Endothelial cell of umbilical vein (primary cell): Measurements from ENCODE around the gene DDX47.

ENCODE experiments used
- CTCF ChIP-seq, 2 donors: IDR thresholded peaks; 1 replicate in 1 of 2; 2 replicates in 1 of 2; pipeline ENCODE4 v1.5.1; 2011; ENCODE audit warnings: low read length in 2 of 2, mild to moderate bottlenecking in 2 of 2, moderate library complexity in 2 of 2, control low read depth in 1 of 2, inconsistent platforms in 1 of 2, low read depth in 1 of 2; ENCODE audit not compliant: insufficient read depth in 1 of 2; ENCODE audit errors: extremely low read depth in 1 of 2
- EZH2 ChIP-seq: IDR thresholded peaks from 2 replicates; pipeline ENCODE4 v1.6.1; 2012; ENCODE audit warnings: borderline replicate concordance, low read depth, mild to moderate bottlenecking, moderate library complexity, low read length, inconsistent platforms; ENCODE audit not compliant: severe bottlenecking
- FOS ChIP-seq: IDR thresholded peaks from 2 replicates; pipeline ENCODE4 v1.6.1; 2011; ENCODE audit warnings: mild to moderate bottlenecking, low read length, moderate library complexity, borderline replicate concordance; ENCODE audit not compliant: insufficient read depth
- GATA2 ChIP-seq: IDR thresholded peaks from 2 replicates; pipeline ENCODE4 v1.7.0; 2011; ENCODE audit warnings: low read depth, mild to moderate bottlenecking, moderate library complexity, mixed read lengths, low read length; ENCODE audit not compliant: insufficient read length, insufficient read depth
- JUN ChIP-seq: IDR thresholded peaks from 2 replicates; pipeline ENCODE4 v1.6.1; 2011; ENCODE audit warnings: borderline replicate concordance, low read depth; ENCODE audit not compliant: insufficient read length, insufficient read depth
- MAX ChIP-seq: IDR thresholded peaks from 2 replicates; pipeline ENCODE4 v1.6.1; 2011; ENCODE audit not compliant: insufficient read depth, insufficient read length
- MYC ChIP-seq: IDR thresholded peaks from one replicate; pipeline ENCODE4 v1.6.1; 2011; ENCODE audit warnings: mild to moderate bottlenecking, low read depth, low read length
- POLR2A ChIP-seq: IDR thresholded peaks from 2 replicates; pipeline ENCODE4 v1.6.1; 2012; ENCODE audit warnings: low read depth, mild to moderate bottlenecking, control low read depth, low read length
- POLR2AphosphoS5 ChIP-seq: IDR thresholded peaks from 2 replicates; pipeline ENCODE4 v1.6.1; 2012; ENCODE audit warnings: low read depth, mild to moderate bottlenecking, control low read depth, low read length, moderate library complexity; ENCODE audit not compliant: insufficient read depth

GRCh38 chr12:12877781-12878455 lies 64.8 kb downstream of the DDX47 start:
- TF ChIP-seq POLR2A (no peak), GATA2 (no peak), CTCF (IDR thresholded peaks at IDR 0.05; ENCODE audit: extremely low read depth in 1 of 2, insufficient read depth in 1 of 2, low read depth in 1 of 2, low read length in 2 of 2) (no peak), EZH2 (no peak), MAX (no peak), JUN (no peak), POLR2AphosphoS5 (no peak), FOS (no peak), MYC (no peak)
